ENCODE results near the gene TCEANC2.

The TCEANC2 gene

GRCh38 chr1:54135436-54136120 lies 82.2 kb downstream of the TCEANC2 start:
- no peak for DNase-seq (ENCODE audit: low spot score)
- Mint-ChIP-seq H3K27ac (no peak overlapping the region), H3K4me3 (no peak overlapping the region), H3K27me3 (ENCODE audit: low read depth) (no peaks in the 10 kb centered on the region), H3K36me3 (ENCODE audit: low read depth) (no peaks in the 10 kb centered on the region), H3K9me3 (no peaks in the 10 kb centered on the region), H3K4me1 (ENCODE audit: low read depth) (no peaks in the 10 kb centered on the region)

GRCh38 chr1:54136269-54136896 lies 83.0 kb downstream of the TCEANC2 start:
- Mint-ChIP-seq H3K27me3 (ENCODE audit: low read depth) (no peaks in the 10 kb centered on the region), H3K27ac (no peak overlapping the region), H3K4me3 (no peak overlapping the region), H3K36me3 (ENCODE audit: low read depth) (no peaks in the 10 kb centered on the region), H3K4me1 (ENCODE audit: low read depth) (no peaks in the 10 kb centered on the region), H3K9me3 (no peaks in the 10 kb centered on the region)
- DNase-seq (ENCODE audit: low spot score): no peak

- Mint-ChIP-seq H3K4me3 (no peak overlapping the region), H3K4me1 (ENCODE audit: low read depth) (no peaks in the 10 kb centered on the region), H3K27me3 (ENCODE audit: low read depth) (no peaks in the 10 kb centered on the region), H3K9me3 (no peaks in the 10 kb centered on the region), H3K27ac (no peak overlapping the region), H3K36me3 (ENCODE audit: low read depth) (no peaks in the 10 kb centered on the region)
- DNase-seq (ENCODE audit: low spot score): no peak
Measured at GRCh38 chr1:54136963-54137533, 83.6 kb downstream of the TCEANC2 start.

- Mint-ChIP-seq H3K36me3 (ENCODE audit: low read depth) (no peaks in the 10 kb centered on the region), H3K9me3 (no peaks in the 10 kb centered on the region), H3K27me3 (ENCODE audit: low read depth) (no peaks in the 10 kb centered on the region), H3K27ac (no peak overlapping the region), H3K4me3 (no peak overlapping the region), H3K4me1 (ENCODE audit: low read depth) (no peaks in the 10 kb centered on the region)
- no peak for DNase-seq (ENCODE audit: low spot score)
Measured at GRCh38 chr1:54137534-54138061, 84.2 kb downstream of the TCEANC2 start.

- Mint-ChIP-seq H3K4me3 (no peak overlapping the region), H3K27me3 (ENCODE audit: low read depth) (no peaks in the 10 kb centered on the region), H3K4me1 (ENCODE audit: low read depth) (no peaks in the 10 kb centered on the region), H3K9me3 (no peaks in the 10 kb centered on the region), H3K27ac (no peak overlapping the region), H3K36me3 (ENCODE audit: low read depth) (no peaks in the 10 kb centered on the region)
- no peak for DNase-seq (ENCODE audit: low spot score)
Measured at GRCh38 chr1:54138994-54139393, 85.6 kb downstream of the TCEANC2 start.

GRCh38 chr1:54139711-54140110 lies 86.3 kb downstream of the TCEANC2 start:
- Mint-ChIP-seq H3K4me3 (no peak overlapping the region), H3K27ac (no peak overlapping the region), H3K36me3 (ENCODE audit: low read depth) (no peaks in the 10 kb centered on the region), H3K9me3 (no peaks in the 10 kb centered on the region), H3K27me3 (ENCODE audit: low read depth) (no peaks in the 10 kb centered on the region), H3K4me1 (ENCODE audit: low read depth) (no peaks in the 10 kb centered on the region)
- no peak for DNase-seq (ENCODE audit: low spot score)

GRCh38 chr1:54142146-54142900 lies 88.9 kb downstream of the TCEANC2 start:
- no peak for DNase-seq (ENCODE audit: low spot score)
- Mint-ChIP-seq H3K27ac (no peak overlapping the region), H3K27me3 (ENCODE audit: low read depth) (no peaks in the 10 kb centered on the region), H3K4me3 (no peak overlapping the region), H3K4me1 (ENCODE audit: low read depth) (no peaks in the 10 kb centered on the region), H3K36me3 (ENCODE audit: low read depth) (no peaks in the 10 kb centered on the region), H3K9me3 (no peaks in the 10 kb centered on the region)

GRCh38 chr1:54144366-54144765 lies 91.0 kb downstream of the TCEANC2 start:
- H3K4me3 Mint-ChIP-seq: no peak overlapping the region
- H3K27ac Mint-ChIP-seq: no peak overlapping the region
- no peaks in the 10 kb centered on the region for H3K27me3 Mint-ChIP-seq (ENCODE audit: low read depth)
- no peaks in the 10 kb centered on the region for H3K4me1 Mint-ChIP-seq (ENCODE audit: low read depth)
- no peak for DNase-seq (ENCODE audit: low spot score)
- no peaks in the 10 kb centered on the region for H3K9me3 Mint-ChIP-seq
- H3K36me3 Mint-ChIP-seq (ENCODE audit: low read depth): no peaks in the 10 kb centered on the region

GRCh38 chr1:54149734-54150133 lies 96.3 kb downstream of the TCEANC2 start:
- Mint-ChIP-seq H3K4me3 (no peak overlapping the region), H3K27ac (no peak overlapping the region), H3K4me1 (ENCODE audit: low read depth) (no peaks in the 10 kb centered on the region), H3K36me3 (ENCODE audit: low read depth) (no peaks in the 10 kb centered on the region), H3K9me3 (no peaks in the 10 kb centered on the region), H3K27me3 (ENCODE audit: low read depth) (no peaks in the 10 kb centered on the region)
- DNase-seq (ENCODE audit: low spot score): no peak

- Mint-ChIP-seq H3K4me1 (ENCODE audit: low read depth) (no peaks in the 10 kb centered on the region), H3K9me3 (no peaks in the 10 kb centered on the region), H3K27ac (no peak overlapping the region), H3K4me3 (no peak overlapping the region), H3K36me3 (ENCODE audit: low read depth) (no peaks in the 10 kb centered on the region), H3K27me3 (ENCODE audit: low read depth) (no peaks in the 10 kb centered on the region)
- no peak for DNase-seq (ENCODE audit: low spot score)
Measured at GRCh38 chr1:54151013-54151412, 97.6 kb downstream of the TCEANC2 start.

GRCh38 chr1:54152696-54153095 lies 99.3 kb downstream of the TCEANC2 start, which contains the start of gene CDCP2:
Gene CDCP2 (minus strand): TSS chr1:54153000. CDS start chr1:54152922, 78 bp downstream.
- no peak for DNase-seq (ENCODE audit: low spot score)
- Mint-ChIP-seq H3K4me1 (ENCODE audit: low read depth) (no peaks in the 10 kb centered on the region), H3K27me3 (ENCODE audit: low read depth) (no peaks in the 10 kb centered on the region), H3K36me3 (ENCODE audit: low read depth) (no peaks in the 10 kb centered on the region), H3K27ac (no peak within 1 kb of the TSS), H3K4me3 (no peak within 1 kb of the TSS), H3K9me3 (no peaks in the 10 kb centered on the region)

- DNase-seq (ENCODE audit: low spot score): no peak
- Mint-ChIP-seq H3K4me1 (ENCODE audit: low read depth) (no peaks in the 10 kb centered on the region), H3K36me3 (ENCODE audit: low read depth) (no peaks in the 10 kb centered on the region), H3K4me3 (no peak overlapping the region), H3K9me3 (no peaks in the 10 kb centered on the region), H3K27ac (no peak overlapping the region), H3K27me3 (ENCODE audit: low read depth) (no peaks in the 10 kb centered on the region)
Measured at GRCh38 chr1:54153535-54154439, 100.4 kb downstream of the TCEANC2 start.

Data from T-helper 2 cell treated with Interferon-gamma antibody and Interleukin-4, amounts not matched to agents 5 μg/mL and 100 μg/mL, for 36 hours (primary cell).